Duodenal mucosa (tissue), 2 donors: ENCODE measurements around the gene TIAM2.

Source experiments
- H3K27ac ChIP-seq: one replicate; pipeline ENCODE4 v1.7.0; 2013; ENCODE audit warnings: low read depth, low read length
- H3K27me3 ChIP-seq, 2 donors: one replicate each; pipeline ENCODE4 v1.7.0; 2013; ENCODE audit warnings: low read length in 2 of 2, control low read depth in 1 of 2; ENCODE audit not compliant: insufficient read depth in 2 of 2, control insufficient read depth in 1 of 2
- H3K36me3 ChIP-seq, 2 donors: one replicate each; pipeline ENCODE4 v1.7.0; 2013; ENCODE audit warnings: low read length in 2 of 2, control low read depth in 1 of 2; ENCODE audit not compliant: insufficient read depth in 2 of 2, control insufficient read depth in 1 of 2
- H3K4me1 ChIP-seq, 2 donors: one replicate each; pipeline ENCODE4 v1.7.0; 2013; ENCODE audit warnings: low read length in 2 of 2, control low read depth in 1 of 2; ENCODE audit not compliant: insufficient read depth in 2 of 2, control insufficient read depth in 1 of 2
- H3K4me3 ChIP-seq, 2 donors: one replicate each; pipeline ENCODE4 v1.7.0; 2013; ENCODE audit warnings: low read length in 2 of 2, low read depth in 1 of 2
- H3K9ac ChIP-seq, 2 donors: one replicate each; pipeline ENCODE4 v1.7.0; 2013; ENCODE audit warnings: low read length in 2 of 2, low read depth in 1 of 2
- H3K9me3 ChIP-seq, 2 donors: one replicate each; pipeline ENCODE4 v1.7.0; 2013; ENCODE audit warnings: low read length in 2 of 2, control low read depth in 1 of 2; ENCODE audit not compliant: control insufficient read depth in 1 of 2

TIAM2 gene

GRCh38 chr6:155141512-155141911 lies 146.4 kb downstream of the TIAM2 start:
- peaks cover 0 to 12% of the 10 kb centered on the region in 2 donors for H3K36me3 ChIP-seq
- no peak overlapping the region for H3K9ac ChIP-seq
- no peaks in the 10 kb centered on the region for H3K27me3 ChIP-seq
- H3K9me3 ChIP-seq, result no peaks in the 10 kb centered on the region
- H3K27ac ChIP-seq, result no peak overlapping the region
- H3K4me3 ChIP-seq, result no peak overlapping the region
- H3K4me1 ChIP-seq, result peaks cover 11 to 20% of the 10 kb centered on the region in 2 donors

- H3K27me3 ChIP-seq, result no peaks in the 10 kb centered on the region
- H3K36me3 ChIP-seq, result peaks cover 0 to 5% of the 10 kb centered on the region in 2 donors
- H3K9ac ChIP-seq, result no peak overlapping the region
- H3K4me1 ChIP-seq, result peaks cover 11 to 20% of the 10 kb centered on the region in 2 donors
- peak overlapping the region; percentile 35 to 36 for H3K4me3 ChIP-seq
- H3K27ac ChIP-seq, result no peak overlapping the region
- no peaks in the 10 kb centered on the region for H3K9me3 ChIP-seq
Measured at GRCh38 chr6:155142168-155143028, 147.3 kb downstream of the TIAM2 start.

GRCh38 chr6:155143029-155143577 lies 148.0 kb downstream of the TIAM2 start:
- H3K9ac ChIP-seq, result peak overlapping the region in 1 of 2 donors; percentile 46
- no peak overlapping the region for H3K27ac ChIP-seq
- peaks cover 11 to 20% of the 10 kb centered on the region in 2 donors for H3K4me1 ChIP-seq
- H3K9me3 ChIP-seq, result no peaks in the 10 kb centered on the region
- peaks cover under 1 to 4% of the 10 kb centered on the region in 2 donors for H3K36me3 ChIP-seq
- H3K4me3 ChIP-seq, result peak overlapping the region; percentile 35 to 36
- H3K27me3 ChIP-seq, result no peaks in the 10 kb centered on the region

DNA sequence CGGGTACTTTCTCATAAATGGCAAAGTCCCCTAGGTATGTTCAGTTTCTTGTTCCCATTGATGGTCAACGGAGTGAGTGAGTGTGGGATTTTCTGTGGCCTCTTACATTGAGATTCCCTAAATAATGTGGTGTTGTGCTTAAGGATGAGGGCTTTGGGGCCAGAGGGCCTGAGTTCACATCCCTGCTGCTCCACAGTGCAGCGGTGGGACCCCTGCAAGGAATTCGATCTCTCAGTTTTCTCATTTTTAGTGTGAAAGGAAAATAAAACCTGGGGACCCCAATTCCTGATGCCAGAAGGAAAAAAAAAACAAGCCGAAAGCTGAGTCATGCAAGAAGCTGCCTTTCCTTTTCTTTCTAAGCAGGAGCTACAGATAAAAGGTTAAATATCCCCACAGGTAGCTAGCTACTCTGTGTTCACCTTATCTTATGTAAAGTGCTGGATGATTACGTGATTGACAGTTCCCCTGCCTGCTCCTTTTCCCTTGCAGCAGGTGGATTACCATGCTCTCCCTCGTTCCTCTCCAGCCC lies 148.5 kb downstream of the TIAM2 start:
- Histone ChIP-seq H3K27me3 (no peaks in the 10 kb centered on the region), H3K4me3 (peak overlapping the region; percentile 35 to 36), H3K9me3 (no peaks in the 10 kb centered on the region), H3K4me1 (peaks cover 11 to 20% of the 10 kb centered on the region in 2 donors), H3K27ac (no peak overlapping the region), H3K9ac (peak overlapping the region in 1 of 2 donors; percentile 46), H3K36me3 (peaks cover 3 to 5% of the 10 kb centered on the region in 2 donors)

GRCh38 chr6:155146205-155146604 lies 151.1 kb downstream of the TIAM2 start:
- Histone ChIP-seq H3K9ac (no peak overlapping the region), H3K4me1 (peaks cover 11 to 20% of the 10 kb centered on the region in 2 donors), H3K9me3 (no peaks in the 10 kb centered on the region), H3K4me3 (no peak overlapping the region), H3K27ac (no peak overlapping the region), H3K27me3 (no peaks in the 10 kb centered on the region), H3K36me3 (peaks cover 3 to 9% of the 10 kb centered on the region in 2 donors)

DNA sequence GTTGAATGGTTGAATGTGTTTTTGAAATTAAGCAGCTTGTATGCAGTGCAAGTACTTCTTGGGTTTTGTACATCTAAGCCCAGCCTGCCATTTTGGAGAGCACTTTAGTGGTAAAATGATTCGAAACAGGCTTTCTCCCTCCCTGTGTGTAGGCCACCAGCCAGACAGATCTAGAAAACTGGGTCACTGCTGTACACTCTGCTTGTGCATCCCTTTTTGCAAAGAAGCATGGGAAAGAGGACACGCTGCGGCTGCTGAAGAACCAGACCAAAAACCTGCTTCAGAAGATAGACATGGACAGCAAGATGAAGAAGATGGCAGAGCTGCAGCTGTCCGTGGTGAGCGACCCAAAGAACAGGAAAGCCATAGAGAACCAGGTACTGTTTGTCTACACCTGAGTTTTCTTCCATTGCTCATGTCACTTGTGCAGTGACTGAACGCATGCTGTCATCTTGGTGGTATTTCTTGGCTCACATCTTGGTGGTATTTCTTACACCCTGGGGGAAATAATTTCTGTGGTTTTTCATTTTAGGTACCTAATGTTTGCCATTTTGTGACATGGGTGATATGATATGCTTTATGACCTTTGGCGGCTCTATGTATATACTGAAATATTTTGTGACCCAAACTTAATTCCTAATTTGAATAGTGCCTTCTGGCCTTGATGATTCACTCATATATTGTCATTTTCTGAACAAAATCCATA lies 153.0 kb downstream of the TIAM2 start:
- Histone ChIP-seq H3K9me3 (no peaks in the 10 kb centered on the region), H3K4me1 (peaks cover 6 to 10% of the 10 kb centered on the region in 2 donors), H3K36me3 (peaks cover 3 to 14% of the 10 kb centered on the region in 2 donors), H3K9ac (no peak overlapping the region), H3K27ac (no peak overlapping the region), H3K4me3 (no peak overlapping the region), H3K27me3 (no peaks in the 10 kb centered on the region)

DNA sequence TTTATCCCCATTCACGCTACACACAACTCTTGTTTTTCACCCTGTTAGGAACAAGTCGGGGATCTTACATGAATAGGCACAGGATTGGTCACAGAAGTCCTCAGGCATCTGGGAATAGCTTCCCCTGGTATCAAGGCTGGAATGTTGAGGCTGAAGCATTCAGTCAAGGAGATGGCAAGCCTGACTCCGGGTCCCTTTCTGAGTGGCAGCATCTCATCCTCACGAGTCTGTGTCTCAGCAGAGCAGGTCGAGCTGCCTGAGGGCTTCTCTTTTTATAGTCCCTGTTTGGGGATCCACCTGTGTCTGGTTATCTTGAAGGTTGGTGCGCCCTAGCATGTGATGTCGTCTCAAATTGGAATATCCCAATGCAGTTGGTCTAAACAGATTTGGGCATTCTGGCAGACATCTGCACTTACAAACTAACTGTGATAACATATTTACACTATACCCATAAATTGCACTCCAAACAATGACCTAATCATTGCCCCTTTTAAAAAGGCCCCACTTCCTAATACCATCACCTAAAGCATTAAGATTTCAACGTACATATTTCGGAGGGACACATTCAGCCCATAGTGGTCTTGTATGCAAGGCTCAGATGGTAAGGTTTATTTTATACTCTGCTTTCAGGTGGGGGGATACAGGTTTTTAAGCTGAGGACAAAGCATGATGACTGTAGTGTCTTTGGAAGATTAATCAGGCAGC lies 156.0 kb downstream of the TIAM2 start:
- Histone ChIP-seq H3K27me3 (no peaks in the 10 kb centered on the region), H3K4me3 (no peak overlapping the region), H3K9ac (no peak overlapping the region), H3K4me1 (no peaks in the 10 kb centered on the region), H3K27ac (no peak overlapping the region), H3K9me3 (no peaks in the 10 kb centered on the region), H3K36me3 (peaks cover 3 to 18% of the 10 kb centered on the region in 2 donors)

GRCh38 chr6:155152211-155153076 lies 157.3 kb downstream of the TIAM2 start:
- H3K4me3 ChIP-seq, result no peak overlapping the region
- H3K27ac ChIP-seq, result no peak overlapping the region
- H3K9ac ChIP-seq, result no peak overlapping the region
- peaks cover 3 to 19% of the 10 kb centered on the region in 2 donors for H3K36me3 ChIP-seq
- H3K27me3 ChIP-seq, result no peaks in the 10 kb centered on the region
- no peaks in the 10 kb centered on the region for H3K4me1 ChIP-seq
- H3K9me3 ChIP-seq, result no peaks in the 10 kb centered on the region
